Bronchial epithelial cell (primary cell): Measurements from ENCODE around the gene MYO18A. TPM values are rescaled to one million over a fixed set of nuclear protein-coding genes. Genes with fewer than 3 reads are reported as not detected.
"Not testable (repeated sequence)": the region's sequence is repeated elsewhere in the genome, so short reads cannot be mapped to it uniquely, and the experiment has no call there.

Experiments
- DNase-seq: peaks from one replicate; pipeline ENCODE4 v3.0.0-alpha.2; 2010; ENCODE audit warnings: low read depth
- FAIRE-seq: peaks from 2 replicates; lab custom pipeline; 2011; peaks lifted over from hg19 to GRCh38; lab: Jason Lieb, UNC
- H3K27me3 ChIP-seq: 2 replicates; pipeline ENCODE4 v1.5.1; 2011; ENCODE audit warnings: low read length; ENCODE audit not compliant: control insufficient read depth, insufficient read depth
- H3K36me3 ChIP-seq: 2 replicates; pipeline ENCODE4 v1.5.1; 2011; ENCODE audit warnings: low read length; ENCODE audit not compliant: control insufficient read depth, insufficient read depth
- H3K4me3 ChIP-seq: 2 replicates; pipeline ENCODE4 v1.5.1; 2011; ENCODE audit warnings: mild to moderate bottlenecking, low read depth, low read length, control low read depth
- total RNA-seq: library from RNA; depleted of rRNA; stranded (reverse); fragments of >200 nt; gene quantifications from 2 replicates; pipeline ENCODE4 v1.2.1, GENCODE V29; 2014
- TF ChIP-seq, protein P1 (sequence below): IDR thresholded peaks from 2 replicates; pipeline ENCODE4 v1.5.1; 2011; ENCODE audit warnings: mild to moderate bottlenecking, moderate library complexity, low read length, control low read depth, inconsistent platforms; ENCODE audit not compliant: insufficient read depth, severe bottlenecking

Gene MYO18A, protein sequence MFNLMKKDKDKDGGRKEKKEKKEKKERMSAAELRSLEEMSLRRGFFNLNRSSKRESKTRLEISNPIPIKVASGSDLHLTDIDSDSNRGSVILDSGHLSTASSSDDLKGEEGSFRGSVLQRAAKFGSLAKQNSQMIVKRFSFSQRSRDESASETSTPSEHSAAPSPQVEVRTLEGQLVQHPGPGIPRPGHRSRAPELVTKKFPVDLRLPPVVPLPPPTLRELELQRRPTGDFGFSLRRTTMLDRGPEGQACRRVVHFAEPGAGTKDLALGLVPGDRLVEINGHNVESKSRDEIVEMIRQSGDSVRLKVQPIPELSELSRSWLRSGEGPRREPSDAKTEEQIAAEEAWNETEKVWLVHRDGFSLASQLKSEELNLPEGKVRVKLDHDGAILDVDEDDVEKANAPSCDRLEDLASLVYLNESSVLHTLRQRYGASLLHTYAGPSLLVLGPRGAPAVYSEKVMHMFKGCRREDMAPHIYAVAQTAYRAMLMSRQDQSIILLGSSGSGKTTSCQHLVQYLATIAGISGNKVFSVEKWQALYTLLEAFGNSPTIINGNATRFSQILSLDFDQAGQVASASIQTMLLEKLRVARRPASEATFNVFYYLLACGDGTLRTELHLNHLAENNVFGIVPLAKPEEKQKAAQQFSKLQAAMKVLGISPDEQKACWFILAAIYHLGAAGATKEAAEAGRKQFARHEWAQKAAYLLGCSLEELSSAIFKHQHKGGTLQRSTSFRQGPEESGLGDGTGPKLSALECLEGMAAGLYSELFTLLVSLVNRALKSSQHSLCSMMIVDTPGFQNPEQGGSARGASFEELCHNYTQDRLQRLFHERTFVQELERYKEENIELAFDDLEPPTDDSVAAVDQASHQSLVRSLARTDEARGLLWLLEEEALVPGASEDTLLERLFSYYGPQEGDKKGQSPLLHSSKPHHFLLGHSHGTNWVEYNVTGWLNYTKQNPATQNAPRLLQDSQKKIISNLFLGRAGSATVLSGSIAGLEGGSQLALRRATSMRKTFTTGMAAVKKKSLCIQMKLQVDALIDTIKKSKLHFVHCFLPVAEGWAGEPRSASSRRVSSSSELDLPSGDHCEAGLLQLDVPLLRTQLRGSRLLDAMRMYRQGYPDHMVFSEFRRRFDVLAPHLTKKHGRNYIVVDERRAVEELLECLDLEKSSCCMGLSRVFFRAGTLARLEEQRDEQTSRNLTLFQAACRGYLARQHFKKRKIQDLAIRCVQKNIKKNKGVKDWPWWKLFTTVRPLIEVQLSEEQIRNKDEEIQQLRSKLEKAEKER (N-terminal part only)
- total RNA-seq, result 23.4 and 57.6 TPM in 2 replicates

DNA sequence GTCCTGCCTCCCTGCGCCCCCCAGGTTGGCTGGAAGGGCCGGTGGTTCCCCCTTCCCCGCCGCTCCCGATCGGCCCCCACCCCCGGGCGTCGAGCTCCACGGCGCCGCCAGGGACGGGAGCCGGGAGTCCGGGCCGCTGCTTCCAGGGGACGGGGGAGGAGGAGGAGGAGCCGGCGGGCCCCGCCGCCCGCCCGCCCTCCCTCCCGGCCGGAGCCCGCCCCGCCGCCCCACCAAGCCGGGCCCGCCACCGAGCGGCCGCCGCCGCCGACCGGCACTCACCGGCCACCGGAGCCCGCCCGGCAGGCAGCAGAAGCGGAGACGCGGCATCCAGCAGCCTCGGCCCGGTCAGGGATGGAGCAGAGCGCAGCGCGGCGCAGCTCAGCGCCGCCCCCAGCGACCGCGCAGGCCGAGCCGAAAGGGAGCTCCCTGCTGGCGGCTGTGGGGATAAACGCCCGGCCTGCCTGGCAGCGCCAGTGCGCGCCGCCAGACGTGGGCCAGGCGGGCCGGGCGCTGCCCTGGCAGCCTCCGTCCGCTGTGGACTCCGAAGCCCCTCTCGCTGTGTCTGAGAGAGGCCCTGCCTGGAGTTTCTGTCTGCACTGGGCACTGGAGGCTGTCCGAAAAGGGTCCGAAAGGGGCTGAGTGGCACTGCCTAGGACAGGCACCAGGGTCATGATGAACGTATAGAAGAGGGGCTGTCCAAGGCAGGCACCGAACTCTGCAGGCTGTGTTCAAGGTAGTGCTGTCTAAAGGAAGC is at the start of gene MYO18A:
MYO18A (minus strand) TSS at position 365 of the 754 bp plus-strand sequence. CDS start 13,458 bp downstream, outside the sequence.
- DNase-seq (peak; percentile 58), FAIRE-seq (no peak)
- H3K36me3 ChIP-seq, result no peaks in the 10 kb centered on the region
- peak within 1 kb of the TSS; percentile 56 for H3K4me3 ChIP-seq
- H3K27me3 ChIP-seq, result no peaks in the 10 kb centered on the region
- TF ChIP-seq, protein P1, sequence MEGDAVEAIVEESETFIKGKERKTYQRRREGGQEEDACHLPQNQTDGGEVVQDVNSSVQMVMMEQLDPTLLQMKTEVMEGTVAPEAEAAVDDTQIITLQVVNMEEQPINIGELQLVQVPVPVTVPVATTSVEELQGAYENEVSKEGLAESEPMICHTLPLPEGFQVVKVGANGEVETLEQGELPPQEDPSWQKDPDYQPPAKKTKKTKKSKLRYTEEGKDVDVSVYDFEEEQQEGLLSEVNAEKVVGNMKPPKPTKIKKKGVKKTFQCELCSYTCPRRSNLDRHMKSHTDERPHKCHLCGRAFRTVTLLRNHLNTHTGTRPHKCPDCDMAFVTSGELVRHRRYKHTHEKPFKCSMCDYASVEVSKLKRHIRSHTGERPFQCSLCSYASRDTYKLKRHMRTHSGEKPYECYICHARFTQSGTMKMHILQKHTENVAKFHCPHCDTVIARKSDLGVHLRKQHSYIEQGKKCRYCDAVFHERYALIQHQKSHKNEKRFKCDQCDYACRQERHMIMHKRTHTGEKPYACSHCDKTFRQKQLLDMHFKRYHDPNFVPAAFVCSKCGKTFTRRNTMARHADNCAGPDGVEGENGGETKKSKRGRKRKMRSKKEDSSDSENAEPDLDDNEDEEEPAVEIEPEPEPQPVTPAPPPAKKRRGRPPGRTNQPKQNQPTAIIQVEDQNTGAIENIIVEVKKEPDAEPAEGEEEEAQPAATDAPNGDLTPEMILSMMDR, result peak; percentile 94

DNA sequence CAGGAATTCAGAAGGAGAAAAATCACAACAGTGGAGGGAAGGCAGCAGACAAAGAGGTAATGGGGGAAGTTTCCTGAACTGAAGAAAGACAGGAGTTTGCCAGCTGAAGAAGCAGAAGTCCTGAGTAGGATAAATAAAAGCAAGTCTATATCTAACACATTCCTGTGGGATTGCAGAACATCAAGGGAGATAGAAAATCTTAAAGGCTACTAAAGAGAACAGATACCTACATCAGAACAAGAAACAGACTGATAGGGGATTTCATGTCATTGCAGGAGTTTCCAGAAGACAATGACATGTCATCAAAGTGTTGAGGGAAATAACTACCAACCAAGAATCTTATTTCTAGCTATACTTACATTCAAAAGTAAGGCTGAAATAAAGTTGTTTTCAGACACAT is 45.2 kb upstream of the MYO18A start:
- DNase-seq, result no peak
- no peak for FAIRE-seq
- TF ChIP-seq, protein P1, result no peak
- no peak overlapping the region for H3K4me3 ChIP-seq
- H3K27me3 ChIP-seq, result no peaks in the 10 kb centered on the region
- no peaks in the 10 kb centered on the region for H3K36me3 ChIP-seq

DNA sequence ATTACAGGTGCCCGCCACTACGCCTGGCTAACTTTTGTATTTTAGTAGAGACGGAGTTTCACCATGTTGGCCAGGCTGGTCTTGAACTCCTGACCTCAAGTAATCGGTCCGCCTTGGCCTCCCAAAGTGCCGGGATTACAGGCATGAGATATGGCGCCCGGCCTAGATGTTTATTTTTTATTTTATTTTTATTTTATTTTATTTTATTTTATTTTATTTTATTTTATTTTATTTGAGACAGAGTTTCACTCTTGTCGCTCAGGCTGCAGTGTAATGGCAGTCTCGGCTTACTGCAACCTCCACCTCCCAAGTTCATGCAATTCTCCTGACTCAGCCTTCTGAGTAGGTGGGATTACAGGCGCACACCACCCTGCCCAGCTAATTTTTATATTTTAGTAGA is 41.1 kb upstream of the MYO18A start:
- DNase-seq, H3K4me3 ChIP-seq, H3K36me3 ChIP-seq, H3K27me3 ChIP-seq, FAIRE-seq: not testable (repeated sequence)

DNA sequence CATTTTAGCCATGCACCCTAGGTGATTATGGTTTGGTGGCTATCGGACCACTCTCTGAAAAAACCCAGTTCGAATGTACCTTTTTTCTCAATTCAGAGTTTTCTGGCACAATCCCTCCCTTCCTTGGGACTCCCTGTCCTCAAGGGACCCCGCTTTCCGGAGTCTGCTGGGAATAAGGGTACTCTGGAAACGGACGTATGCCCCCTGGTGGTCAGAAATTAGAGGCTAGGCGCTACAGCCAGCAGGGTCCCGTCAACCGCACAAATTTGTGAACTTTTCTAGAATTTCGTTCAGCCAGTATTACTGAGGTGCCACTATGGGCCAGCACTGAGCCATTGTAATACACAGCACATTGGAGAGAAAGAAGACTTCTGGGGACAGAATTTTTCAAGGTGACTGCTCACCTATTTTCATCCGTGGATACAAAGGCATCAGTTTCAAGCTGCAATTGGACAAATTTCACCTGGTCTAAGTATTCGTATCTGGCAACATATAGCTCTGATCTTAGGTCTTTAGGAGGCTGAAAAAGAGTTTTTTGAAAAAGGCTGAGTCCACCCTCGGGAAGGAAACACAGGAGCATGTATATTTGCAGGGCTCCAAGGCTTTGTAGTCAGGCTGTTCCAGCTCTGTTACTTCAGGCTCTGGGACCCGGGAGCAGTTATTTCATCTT is 39.3 kb upstream of the MYO18A start:
- DNase-seq (peak; percentile 44), FAIRE-seq (no peak)
- TF ChIP-seq, protein P1, result peak; percentile 84
- H3K27me3 ChIP-seq, result no peaks in the 10 kb centered on the region
- H3K36me3 ChIP-seq, result no peaks in the 10 kb centered on the region
- H3K4me3 ChIP-seq, result no peak overlapping the region

DNA sequence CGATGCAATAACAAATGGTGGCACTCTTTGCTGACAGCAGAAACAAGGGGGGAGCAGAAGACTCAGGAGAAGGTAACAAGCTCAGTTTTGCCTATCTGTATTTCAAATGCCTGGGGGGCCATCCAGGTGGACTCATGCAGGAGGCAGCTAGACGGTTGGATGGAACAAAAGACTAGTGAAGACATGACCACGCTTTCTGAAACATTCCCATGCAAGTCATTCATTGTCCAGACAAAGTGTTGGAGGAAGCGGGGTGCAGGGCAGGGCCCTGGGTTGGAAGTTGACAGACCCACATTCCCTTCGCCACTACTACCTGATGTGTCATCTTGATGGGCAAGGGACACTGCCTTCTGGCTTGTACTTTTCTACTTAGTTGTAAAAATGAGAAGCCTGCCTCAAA is 36.7 kb upstream of the MYO18A start:
- Histone ChIP-seq H3K36me3 (no peaks in the 10 kb centered on the region), H3K4me3 (no peak overlapping the region), H3K27me3 (no peaks in the 10 kb centered on the region)
- FAIRE-seq (no peak), DNase-seq (peak; percentile 94)
- TF ChIP-seq, protein P1, result no peak
